ENCODE data around the gene UGGT2.

UGGT2 gene

GRCh38 chr13:95921485-95921884 lies 131.7 kb downstream of the UGGT2 start:
- no peaks in the 10 kb centered on the region for H3K36me3 ChIP-seq (ENCODE audit: insufficient read depth, low read length)

GRCh38 chr13:95920485-95920884 lies 132.7 kb downstream of the UGGT2 start:
- peaks cover 5% of the 10 kb centered on the region for H3K36me3 ChIP-seq (ENCODE audit: insufficient read depth, low read length)
- H3K4me1 ChIP-seq (ENCODE audit: insufficient read depth, low read length), result no peaks in the 10 kb centered on the region
- H3K27ac ChIP-seq (ENCODE audit: low read depth, low read length), result no peak overlapping the region
- no peak overlapping the region for H3K4me3 ChIP-seq (ENCODE audit: low read depth in 1 of 2, low read length in 2 of 2)
- H3K9ac ChIP-seq (ENCODE audit: low read length), result no peak overlapping the region
- no peaks in the 10 kb centered on the region for H3K9me3 ChIP-seq (ENCODE audit: low read length)
- H3K27me3 ChIP-seq (ENCODE audit: control insufficient read depth in 1 of 2, insufficient read depth in 2 of 2, low read length in 2 of 2), result no peaks in the 10 kb centered on the region

More at GRCh38 chr13:95921485-95921884, 131.7 kb downstream of the UGGT2 start:
- no peak overlapping the region for H3K27ac ChIP-seq (ENCODE audit: low read depth, low read length)
- H3K9me3 ChIP-seq (ENCODE audit: low read length), result no peaks in the 10 kb centered on the region
- no peak overlapping the region for H3K9ac ChIP-seq (ENCODE audit: low read length)
- no peaks in the 10 kb centered on the region for H3K4me1 ChIP-seq (ENCODE audit: insufficient read depth, low read length)
- no peaks in the 10 kb centered on the region for H3K27me3 ChIP-seq (ENCODE audit: control insufficient read depth in 1 of 2, insufficient read depth in 2 of 2, low read length in 2 of 2)
- no peak overlapping the region for H3K4me3 ChIP-seq (ENCODE audit: low read depth in 1 of 2, low read length in 2 of 2)

- Histone ChIP-seq H3K4me1 (ENCODE audit: insufficient read depth, low read length) (no peaks in the 10 kb centered on the region), H3K9ac (ENCODE audit: low read length) (no peak overlapping the region), H3K27me3 (ENCODE audit: control insufficient read depth in 1 of 2, insufficient read depth in 2 of 2, low read length in 2 of 2) (no peaks in the 10 kb centered on the region), H3K9me3 (ENCODE audit: low read length) (no peaks in the 10 kb centered on the region), H3K36me3 (ENCODE audit: insufficient read depth, low read length) (peaks cover 5% of the 10 kb centered on the region), H3K27ac (ENCODE audit: low read depth, low read length) (no peak overlapping the region), H3K4me3 (ENCODE audit: low read depth in 1 of 2, low read length in 2 of 2) (no peak overlapping the region)
These were observed 134.3 kb downstream of the UGGT2 start for GRCh38 chr13:95918860-95919259.

- no peaks in the 10 kb centered on the region for H3K27me3 ChIP-seq (ENCODE audit: control insufficient read depth in 1 of 2, insufficient read depth in 2 of 2, low read length in 2 of 2)
- peaks cover 5% of the 10 kb centered on the region for H3K36me3 ChIP-seq (ENCODE audit: insufficient read depth, low read length)
- no peaks in the 10 kb centered on the region for H3K4me1 ChIP-seq (ENCODE audit: insufficient read depth, low read length)
- H3K27ac ChIP-seq (ENCODE audit: low read depth, low read length), result no peak overlapping the region
- H3K9ac ChIP-seq (ENCODE audit: low read length), result no peak overlapping the region
- no peaks in the 10 kb centered on the region for H3K9me3 ChIP-seq (ENCODE audit: low read length)
- no peak overlapping the region for H3K4me3 ChIP-seq (ENCODE audit: low read depth in 1 of 2, low read length in 2 of 2)
These were observed 138.2 kb downstream of the UGGT2 start for GRCh38 chr13:95914991-95915501.

GRCh38 chr13:95906999-95907398 lies 146.2 kb downstream of the UGGT2 start:
- H3K9ac ChIP-seq (ENCODE audit: low read length), result no peak overlapping the region
- no peak overlapping the region for H3K27ac ChIP-seq (ENCODE audit: low read depth, low read length)
- H3K27me3 ChIP-seq (ENCODE audit: control insufficient read depth in 1 of 2, insufficient read depth in 2 of 2, low read length in 2 of 2), result no peaks in the 10 kb centered on the region
- H3K4me3 ChIP-seq (ENCODE audit: low read depth in 1 of 2, low read length in 2 of 2), result no peak overlapping the region
- H3K36me3 ChIP-seq (ENCODE audit: insufficient read depth, low read length), result no peaks in the 10 kb centered on the region
- no peaks in the 10 kb centered on the region for H3K4me1 ChIP-seq (ENCODE audit: insufficient read depth, low read length)
- peaks cover 3% of the 10 kb centered on the region for H3K9me3 ChIP-seq (ENCODE audit: low read length)

GRCh38 chr13:95903569-95903968 lies 149.6 kb downstream of the UGGT2 start:
- Histone ChIP-seq H3K4me3 (ENCODE audit: low read depth in 1 of 2, low read length in 2 of 2) (no peak overlapping the region), H3K9me3 (ENCODE audit: low read length) (peaks cover 3% of the 10 kb centered on the region), H3K27me3 (ENCODE audit: control insufficient read depth in 1 of 2, insufficient read depth in 2 of 2, low read length in 2 of 2) (no peaks in the 10 kb centered on the region), H3K9ac (ENCODE audit: low read length) (no peak overlapping the region), H3K4me1 (ENCODE audit: insufficient read depth, low read length) (no peaks in the 10 kb centered on the region), H3K36me3 (ENCODE audit: insufficient read depth, low read length) (no peaks in the 10 kb centered on the region), H3K27ac (ENCODE audit: low read depth, low read length) (no peak overlapping the region)

GRCh38 chr13:95902741-95903140 lies 150.5 kb downstream of the UGGT2 start:
- no peak overlapping the region for H3K4me3 ChIP-seq (ENCODE audit: low read depth in 1 of 2, low read length in 2 of 2)
- no peaks in the 10 kb centered on the region for H3K36me3 ChIP-seq (ENCODE audit: insufficient read depth, low read length)
- H3K4me1 ChIP-seq (ENCODE audit: insufficient read depth, low read length), result no peaks in the 10 kb centered on the region
- H3K9me3 ChIP-seq (ENCODE audit: low read length), result peaks cover 3% of the 10 kb centered on the region
- no peak overlapping the region for H3K9ac ChIP-seq (ENCODE audit: low read length)
- H3K27ac ChIP-seq (ENCODE audit: low read depth, low read length), result no peak overlapping the region
- no peaks in the 10 kb centered on the region for H3K27me3 ChIP-seq (ENCODE audit: control insufficient read depth in 1 of 2, insufficient read depth in 2 of 2, low read length in 2 of 2)

GRCh38 chr13:95898256-95898655 lies 154.9 kb downstream of the UGGT2 start:
- H3K4me1 ChIP-seq (ENCODE audit: insufficient read depth, low read length), result no peaks in the 10 kb centered on the region
- H3K36me3 ChIP-seq (ENCODE audit: insufficient read depth, low read length), result no peaks in the 10 kb centered on the region
- no peak overlapping the region for H3K4me3 ChIP-seq (ENCODE audit: low read depth in 1 of 2, low read length in 2 of 2)
- no peak overlapping the region for H3K9ac ChIP-seq (ENCODE audit: low read length)
- no peaks in the 10 kb centered on the region for H3K9me3 ChIP-seq (ENCODE audit: low read length)
- no peak overlapping the region for H3K27ac ChIP-seq (ENCODE audit: low read depth, low read length)
- H3K27me3 ChIP-seq (ENCODE audit: control insufficient read depth in 1 of 2, insufficient read depth in 2 of 2, low read length in 2 of 2), result no peaks in the 10 kb centered on the region

- Histone ChIP-seq H3K27me3 (ENCODE audit: control insufficient read depth in 1 of 2, insufficient read depth in 2 of 2, low read length in 2 of 2) (no peaks in the 10 kb centered on the region), H3K9ac (ENCODE audit: low read length) (no peak overlapping the region), H3K27ac (ENCODE audit: low read depth, low read length) (no peak overlapping the region), H3K9me3 (ENCODE audit: low read length) (no peaks in the 10 kb centered on the region), H3K4me1 (ENCODE audit: insufficient read depth, low read length) (no peaks in the 10 kb centered on the region), H3K4me3 (ENCODE audit: low read depth in 1 of 2, low read length in 2 of 2) (no peak overlapping the region), H3K36me3 (ENCODE audit: insufficient read depth, low read length) (no peaks in the 10 kb centered on the region)
These were observed 156.9 kb downstream of the UGGT2 start for GRCh38 chr13:95896301-95896700.

GRCh38 chr13:95893861-95894260 lies 159.3 kb downstream of the UGGT2 start:
- H3K4me1 ChIP-seq (ENCODE audit: insufficient read depth, low read length), result no peaks in the 10 kb centered on the region
- H3K4me3 ChIP-seq (ENCODE audit: low read depth in 1 of 2, low read length in 2 of 2), result no peak overlapping the region
- H3K9me3 ChIP-seq (ENCODE audit: low read length), result no peaks in the 10 kb centered on the region
- H3K36me3 ChIP-seq (ENCODE audit: insufficient read depth, low read length), result no peaks in the 10 kb centered on the region
- no peaks in the 10 kb centered on the region for H3K27me3 ChIP-seq (ENCODE audit: control insufficient read depth in 1 of 2, insufficient read depth in 2 of 2, low read length in 2 of 2)
- H3K9ac ChIP-seq (ENCODE audit: low read length), result no peak overlapping the region
- H3K27ac ChIP-seq (ENCODE audit: low read depth, low read length), result no peak overlapping the region

- Histone ChIP-seq H3K4me1 (ENCODE audit: insufficient read depth, low read length) (no peaks in the 10 kb centered on the region), H3K36me3 (ENCODE audit: insufficient read depth, low read length) (peaks cover 4% of the 10 kb centered on the region), H3K27ac (ENCODE audit: low read depth, low read length) (no peak overlapping the region), H3K27me3 (ENCODE audit: control insufficient read depth in 1 of 2, insufficient read depth in 2 of 2, low read length in 2 of 2) (no peaks in the 10 kb centered on the region), H3K4me3 (ENCODE audit: low read depth in 1 of 2, low read length in 2 of 2) (no peak overlapping the region), H3K9me3 (ENCODE audit: low read length) (no peaks in the 10 kb centered on the region), H3K9ac (ENCODE audit: low read length) (no peak overlapping the region)
These were observed 171.1 kb downstream of the UGGT2 start for GRCh38 chr13:95882121-95882520.

- Histone ChIP-seq H3K27ac (ENCODE audit: low read depth, low read length) (no peak overlapping the region), H3K4me1 (ENCODE audit: insufficient read depth, low read length) (no peaks in the 10 kb centered on the region), H3K9me3 (ENCODE audit: low read length) (no peaks in the 10 kb centered on the region), H3K9ac (ENCODE audit: low read length) (no peak overlapping the region), H3K27me3 (ENCODE audit: control insufficient read depth in 1 of 2, insufficient read depth in 2 of 2, low read length in 2 of 2) (no peaks in the 10 kb centered on the region), H3K36me3 (ENCODE audit: insufficient read depth, low read length) (peaks cover 4% of the 10 kb centered on the region), H3K4me3 (ENCODE audit: low read depth in 1 of 2, low read length in 2 of 2) (no peak overlapping the region)
These were observed 172.9 kb downstream of the UGGT2 start for GRCh38 chr13:95880331-95880730.
